GM10266 (cell line): ENCODE measurements around the gene CD300LD.

Experiments
- DNase-seq: peaks from one replicate; pipeline ENCODE4 v3.0.0; 2012; ENCODE audit errors: extremely low spot score
- CTCF ChIP-seq: IDR thresholded peaks from 2 replicates; pipeline ENCODE4 v1.5.1; 2012; ENCODE audit warnings: mild to moderate bottlenecking, low read depth; ENCODE audit not compliant: control insufficient read depth, insufficient read depth; ENCODE audit errors: missing control alignments

CD300LD gene

GRCh38 chr17:74543891-74544760 lies 48.0 kb downstream of the CD300LD start:
- DNase-seq, result no peak
- TF ChIP-seq CTCF, result no peak

GRCh38 chr17:74543406-74543805 lies 48.7 kb downstream of the CD300LD start:
- no peak for TF ChIP-seq CTCF
- DNase-seq, result no peak

- no peak for TF ChIP-seq CTCF
- no peak for DNase-seq
Observed at GRCh38 chr17:74542727-74543383, 49.2 kb downstream of the CD300LD start.

- DNase-seq, result no peak
- TF ChIP-seq CTCF, result no peak
Observed at GRCh38 chr17:74542166-74542565, 49.9 kb downstream of the CD300LD start.

- no peak for DNase-seq
- TF ChIP-seq CTCF, result no peak
Observed at GRCh38 chr17:74541176-74542111, 50.6 kb downstream of the CD300LD start.

- no peak for TF ChIP-seq CTCF
- DNase-seq, result no peak
Observed at GRCh38 chr17:74539281-74539820, 52.7 kb downstream of the CD300LD start.
